ENCODE data around the gene AP3B2. TPM values are rescaled to one million over a fixed set of nuclear protein-coding genes. Genes with fewer than 3 reads are reported as not detected.

The AP3B2 gene
- total RNA-seq, 1 donor from 2014 or later: 5.6 TPM

DNA sequence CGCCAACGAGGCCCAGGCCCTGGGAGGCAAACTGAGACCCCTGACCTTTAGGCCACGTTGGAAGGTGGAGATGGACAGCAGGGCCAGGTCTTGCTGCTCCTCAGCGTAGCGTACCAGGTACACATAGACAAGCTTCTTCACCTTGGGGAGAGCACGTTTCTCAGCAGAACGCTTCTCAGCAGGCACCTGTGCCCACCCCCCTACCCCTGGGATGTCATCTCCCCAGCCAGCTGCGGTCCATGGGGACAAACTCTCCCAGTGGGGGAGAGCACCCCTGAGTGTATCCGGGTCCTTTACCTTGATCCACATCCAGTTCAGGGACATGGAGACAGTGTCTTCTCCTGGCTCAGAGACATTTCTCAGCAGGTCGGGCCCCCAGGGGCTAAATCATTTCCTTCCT, 21.0 kb downstream of the AP3B2 start:
- TF ChIP-seq, protein P1, sequence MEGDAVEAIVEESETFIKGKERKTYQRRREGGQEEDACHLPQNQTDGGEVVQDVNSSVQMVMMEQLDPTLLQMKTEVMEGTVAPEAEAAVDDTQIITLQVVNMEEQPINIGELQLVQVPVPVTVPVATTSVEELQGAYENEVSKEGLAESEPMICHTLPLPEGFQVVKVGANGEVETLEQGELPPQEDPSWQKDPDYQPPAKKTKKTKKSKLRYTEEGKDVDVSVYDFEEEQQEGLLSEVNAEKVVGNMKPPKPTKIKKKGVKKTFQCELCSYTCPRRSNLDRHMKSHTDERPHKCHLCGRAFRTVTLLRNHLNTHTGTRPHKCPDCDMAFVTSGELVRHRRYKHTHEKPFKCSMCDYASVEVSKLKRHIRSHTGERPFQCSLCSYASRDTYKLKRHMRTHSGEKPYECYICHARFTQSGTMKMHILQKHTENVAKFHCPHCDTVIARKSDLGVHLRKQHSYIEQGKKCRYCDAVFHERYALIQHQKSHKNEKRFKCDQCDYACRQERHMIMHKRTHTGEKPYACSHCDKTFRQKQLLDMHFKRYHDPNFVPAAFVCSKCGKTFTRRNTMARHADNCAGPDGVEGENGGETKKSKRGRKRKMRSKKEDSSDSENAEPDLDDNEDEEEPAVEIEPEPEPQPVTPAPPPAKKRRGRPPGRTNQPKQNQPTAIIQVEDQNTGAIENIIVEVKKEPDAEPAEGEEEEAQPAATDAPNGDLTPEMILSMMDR (IDR thresholded peaks at IDR 0.05; ENCODE audit: unreplicated experiment): no peak
- no peak for DNase-seq (ENCODE audit: low spot score)
- Mint-ChIP-seq H3K4me1 (ENCODE audit: unreplicated experiment) (no peaks in the 10 kb centered on the region), H3K27me3 (ENCODE audit: unreplicated experiment) (no peaks in the 10 kb centered on the region), H3K27ac (ENCODE audit: unreplicated experiment) (no peak overlapping the region), H3K36me3 (ENCODE audit: low read depth, unreplicated experiment) (no peaks in the 10 kb centered on the region), H3K4me3 (ENCODE audit: unreplicated experiment) (no peak overlapping the region), H3K9me3 (ENCODE audit: unreplicated experiment) (no peaks in the 10 kb centered on the region)

DNA sequence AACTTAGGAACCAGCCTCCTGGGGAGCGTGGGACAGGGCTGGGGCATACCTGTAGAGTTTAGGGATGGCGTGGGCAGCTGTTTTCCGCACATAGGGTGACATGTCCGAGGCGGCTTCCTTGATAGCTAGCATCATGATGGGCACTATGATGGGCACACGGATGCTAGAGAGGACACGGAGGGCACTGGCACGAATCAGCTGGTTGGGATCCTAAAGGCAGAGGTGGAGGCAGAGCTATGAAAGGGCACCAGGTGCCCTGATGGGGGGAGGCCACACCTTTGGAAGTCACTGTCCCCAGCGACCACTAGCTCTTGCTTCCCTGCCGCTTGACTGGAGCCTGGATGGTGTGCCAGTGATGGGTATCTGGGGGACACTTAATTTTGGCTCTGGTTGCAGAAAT, 28.3 kb downstream of the AP3B2 start:
- Mint-ChIP-seq H3K27ac (ENCODE audit: unreplicated experiment) (no peak overlapping the region), H3K4me3 (ENCODE audit: unreplicated experiment) (peak overlapping the region; percentile 79), H3K9me3 (ENCODE audit: unreplicated experiment) (no peaks in the 10 kb centered on the region), H3K27me3 (ENCODE audit: unreplicated experiment) (peaks cover 7% of the 10 kb centered on the region), H3K36me3 (ENCODE audit: low read depth, unreplicated experiment) (no peaks in the 10 kb centered on the region), H3K4me1 (ENCODE audit: unreplicated experiment) (peaks cover 3% of the 10 kb centered on the region)
- no peak for DNase-seq (ENCODE audit: low spot score)
- TF ChIP-seq, protein P1 (IDR thresholded peaks at IDR 0.05; ENCODE audit: unreplicated experiment): no peak

DNA sequence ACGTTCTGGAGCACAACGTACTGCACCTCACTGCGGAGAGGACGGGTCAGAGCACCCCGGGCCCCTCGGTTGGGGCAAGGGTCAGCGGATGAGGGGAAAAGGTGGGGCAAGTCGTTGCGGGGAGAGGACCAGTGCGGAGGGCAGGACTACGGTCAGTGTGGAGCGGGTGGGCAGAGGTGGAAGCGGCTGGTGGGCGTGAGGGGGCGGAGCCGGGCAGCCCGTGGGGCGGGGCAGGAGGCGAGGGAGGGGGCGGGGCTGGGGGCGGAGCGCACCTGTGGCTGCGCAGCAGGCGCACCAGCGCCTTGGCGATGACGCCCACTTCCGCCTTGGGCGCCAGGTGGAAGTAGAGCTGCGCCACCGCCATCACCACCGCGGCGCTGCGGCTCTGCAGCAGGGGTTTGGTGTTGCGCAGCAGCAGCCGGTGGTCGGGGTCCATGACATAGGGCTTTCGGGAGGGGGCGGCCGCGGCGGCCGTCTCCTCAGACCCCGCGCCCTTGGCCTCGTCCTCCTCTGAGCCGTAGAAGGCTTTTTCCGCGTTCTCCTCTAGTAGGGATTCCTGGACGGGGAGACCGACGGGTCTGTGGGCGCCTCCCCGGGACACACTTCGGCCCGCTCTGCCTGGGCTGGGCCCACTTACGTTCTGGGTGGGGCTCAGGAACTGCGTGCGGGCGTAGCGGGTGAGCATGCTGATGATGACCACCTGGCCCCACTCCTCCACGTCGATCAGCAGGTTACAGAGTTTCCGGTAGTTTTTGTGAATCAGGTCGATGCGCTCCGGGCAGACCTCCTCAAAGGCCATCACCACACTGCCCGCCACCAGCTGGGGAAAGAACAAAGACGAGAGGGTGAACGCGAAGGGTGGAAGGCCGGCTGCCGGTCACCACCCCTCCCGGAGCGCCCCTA, 29.2 kb downstream of the AP3B2 start:
- peak overlapping the region; percentile 57 for H3K27ac Mint-ChIP-seq (ENCODE audit: unreplicated experiment)
- H3K4me1 Mint-ChIP-seq (ENCODE audit: unreplicated experiment): peaks cover 3% of the 10 kb centered on the region
- TF ChIP-seq, protein P1 (IDR thresholded peaks at IDR 0.05; ENCODE audit: unreplicated experiment): no peak
- no peaks in the 10 kb centered on the region for H3K36me3 Mint-ChIP-seq (ENCODE audit: low read depth, unreplicated experiment)
- H3K4me3 Mint-ChIP-seq (ENCODE audit: unreplicated experiment): peak overlapping the region; percentile 79
- no peaks in the 10 kb centered on the region for H3K9me3 Mint-ChIP-seq (ENCODE audit: unreplicated experiment)
- peaks cover 7% of the 10 kb centered on the region for H3K27me3 Mint-ChIP-seq (ENCODE audit: unreplicated experiment)
- DNase-seq (ENCODE audit: low spot score): peak; percentile 47

DNA sequence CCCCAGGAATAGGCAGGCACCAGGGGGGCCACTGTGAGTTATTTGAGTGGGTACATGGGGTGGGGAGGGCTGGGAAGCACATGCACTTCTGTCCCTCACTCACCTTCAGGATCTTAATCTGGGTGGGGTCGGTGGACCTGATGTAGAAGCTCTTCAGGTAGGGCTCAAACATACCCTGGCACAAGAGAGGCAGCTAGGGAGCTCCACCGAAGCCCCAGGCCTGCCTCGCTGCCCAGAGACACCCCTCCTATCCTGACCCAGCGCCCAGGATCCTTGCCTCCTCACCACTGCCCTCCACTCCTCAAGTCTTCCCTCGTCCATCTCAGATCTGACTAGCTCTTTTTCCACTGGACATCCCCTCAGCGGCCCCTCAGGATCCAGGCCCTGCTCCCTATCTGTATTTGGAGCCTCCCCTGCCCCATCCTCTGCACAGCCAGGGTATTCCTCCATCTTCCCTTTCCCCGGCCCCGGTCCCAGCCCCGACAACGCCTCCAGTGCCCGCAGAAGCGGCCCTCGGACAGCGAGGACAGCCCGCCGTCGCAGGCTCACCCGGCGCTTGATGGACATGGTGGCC, 30.0 kb downstream of the AP3B2 start:
- peak overlapping the region; percentile 62 for H3K4me3 Mint-ChIP-seq (ENCODE audit: unreplicated experiment)
- H3K4me1 Mint-ChIP-seq (ENCODE audit: unreplicated experiment): peaks cover 3% of the 10 kb centered on the region
- no peaks in the 10 kb centered on the region for H3K36me3 Mint-ChIP-seq (ENCODE audit: low read depth, unreplicated experiment)
- H3K27me3 Mint-ChIP-seq (ENCODE audit: unreplicated experiment): peaks cover 7% of the 10 kb centered on the region
- H3K9me3 Mint-ChIP-seq (ENCODE audit: unreplicated experiment): no peaks in the 10 kb centered on the region
- TF ChIP-seq, protein P1 (IDR thresholded peaks at IDR 0.05; ENCODE audit: unreplicated experiment): no peak
- H3K27ac Mint-ChIP-seq (ENCODE audit: unreplicated experiment): no peak overlapping the region
- DNase-seq (ENCODE audit: low spot score): no peak
